Neuron (in vitro differentiated cells): ENCODE measurements around the gene RASSF7.

Experiments used
- H2AFZ ChIP-seq: one replicate; pipeline ENCODE4 v1.6.1; 2013; ENCODE audit warnings: low read depth, mild to moderate bottlenecking, inconsistent platforms, low read length, moderate library complexity
- H3K27me3 ChIP-seq: one replicate; pipeline ENCODE4 v1.6.1; 2013; ENCODE audit warnings: low read length; ENCODE audit not compliant: insufficient read depth
- H3K36me3 ChIP-seq: one replicate; pipeline ENCODE4 v1.6.1; 2013; ENCODE audit warnings: low read length; ENCODE audit not compliant: insufficient read depth
- H3K4me1 ChIP-seq: one replicate; pipeline ENCODE4 v1.6.1; 2013; ENCODE audit warnings: low read length; ENCODE audit not compliant: insufficient read depth
- H3K4me3 ChIP-seq: 2 replicates; pipeline ENCODE4 v1.5.1; 2013; ENCODE audit warnings: mild to moderate bottlenecking, low read length, moderate library complexity
- H3K9me3 ChIP-seq: one replicate; pipeline ENCODE4 v1.6.1; 2013; ENCODE audit warnings: low read length

The RASSF7 gene

DNA sequence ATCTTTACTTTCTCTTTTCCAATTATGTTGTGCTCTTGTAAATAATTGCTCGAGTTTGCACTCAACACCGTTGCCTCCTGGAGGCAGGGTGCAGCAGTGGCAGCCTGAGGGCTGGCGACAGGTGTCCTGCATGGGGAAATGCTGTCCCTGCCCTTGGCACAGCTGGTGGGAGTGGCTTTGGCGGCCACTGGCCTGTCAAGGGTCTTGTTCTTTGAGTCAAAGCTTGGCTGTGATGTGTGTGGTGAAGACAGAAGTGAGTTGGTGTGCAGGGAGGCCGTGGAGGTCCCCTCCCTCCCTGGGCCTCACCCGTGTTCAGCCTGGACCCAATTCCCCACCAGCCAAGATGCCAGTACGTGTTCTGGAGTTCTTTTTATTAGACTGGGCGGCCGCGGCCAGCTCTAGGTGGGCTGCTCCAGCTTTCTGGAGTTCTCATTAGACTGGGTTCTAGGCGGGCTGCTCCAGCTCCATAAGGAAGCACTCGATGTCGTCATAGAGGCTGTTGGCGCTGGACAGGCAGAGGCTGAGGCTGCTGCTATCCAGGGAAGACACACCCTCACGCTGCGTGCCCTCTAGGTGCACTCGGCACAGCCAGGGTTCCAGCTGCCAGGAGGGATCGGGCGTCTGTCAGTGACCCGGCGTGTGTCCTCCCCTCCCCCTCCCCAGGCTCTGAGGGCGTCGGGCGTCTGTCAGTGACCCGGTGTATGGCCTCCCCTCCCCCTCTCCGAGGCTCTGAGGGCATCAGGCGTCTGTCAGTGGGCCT, 51.6 kb downstream of the RASSF7 start:
- H3K4me1 ChIP-seq, result peaks cover 11% of the 10 kb centered on the region
- H3K36me3 ChIP-seq, result peaks cover 59% of the 10 kb centered on the region
- no peaks in the 10 kb centered on the region for H3K27me3 ChIP-seq
- no peaks in the 10 kb centered on the region for H3K9me3 ChIP-seq
- H3K4me3 ChIP-seq, result no peak overlapping the region
- no peak overlapping the region for H2AFZ ChIP-seq

DNA sequence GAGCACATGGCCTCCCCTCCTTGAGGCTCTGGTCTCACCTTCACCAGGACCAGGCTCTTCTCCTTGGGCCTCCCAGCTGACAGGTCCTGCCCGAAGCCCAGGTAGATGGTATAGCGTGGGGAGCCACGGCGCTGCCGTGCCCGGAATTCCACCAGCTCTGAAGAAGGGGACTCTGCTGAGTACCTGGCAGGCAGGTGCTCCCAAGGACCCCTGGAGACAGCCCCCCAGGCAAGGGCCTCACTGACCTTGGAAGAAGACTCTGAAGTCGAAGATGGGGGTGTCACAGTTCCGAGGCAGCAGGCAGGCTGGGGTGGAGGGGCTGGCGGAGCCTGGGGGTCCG, 52.2 kb downstream of the RASSF7 start:
- Histone ChIP-seq H3K4me1 (peaks cover 11% of the 10 kb centered on the region), H3K9me3 (no peaks in the 10 kb centered on the region), H3K4me3 (no peak overlapping the region), H3K27me3 (no peaks in the 10 kb centered on the region), H2AFZ (no peak overlapping the region), H3K36me3 (peaks cover 56% of the 10 kb centered on the region)

DNA sequence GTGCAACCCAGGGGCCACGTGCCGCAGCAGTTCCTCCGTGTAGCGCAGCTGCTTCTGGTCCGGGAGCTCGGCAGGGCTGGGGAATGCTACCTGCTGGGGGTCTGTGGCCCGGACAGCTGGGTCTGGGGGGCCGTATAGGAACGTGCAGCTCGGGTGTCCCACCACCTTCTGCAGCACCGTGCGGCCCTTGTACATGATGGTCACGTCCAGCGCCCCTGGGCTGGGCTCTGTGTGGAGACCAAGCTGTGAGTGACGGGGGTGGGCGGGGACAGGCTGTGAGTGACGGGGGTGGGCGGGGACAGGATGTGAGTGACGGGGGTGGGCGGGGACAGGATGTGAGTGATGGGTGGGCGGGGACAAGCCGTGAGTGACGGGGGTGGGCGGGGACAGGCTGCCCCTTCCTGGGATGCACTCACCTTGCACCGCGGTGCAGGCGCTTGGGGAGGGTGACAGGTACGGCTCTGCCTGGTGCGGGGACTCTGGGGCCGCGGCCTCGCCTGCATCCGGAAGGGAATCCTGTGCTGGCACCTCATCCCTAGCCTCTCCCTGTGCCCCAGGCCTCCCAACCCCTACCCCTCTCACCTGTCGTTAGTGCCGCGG, 52.7 kb downstream of the RASSF7 start:
- no peaks in the 10 kb centered on the region for H3K9me3 ChIP-seq
- peaks cover 11% of the 10 kb centered on the region for H3K4me1 ChIP-seq
- H3K4me3 ChIP-seq, result no peak overlapping the region
- H3K27me3 ChIP-seq, result no peaks in the 10 kb centered on the region
- no peak overlapping the region for H2AFZ ChIP-seq
- H3K36me3 ChIP-seq, result peaks cover 55% of the 10 kb centered on the region
